ENCODE results near the gene CHAD.

- TF ChIP-seq POLR2AphosphoS5 (IDR thresholded peaks at IDR 0.05): no peak
- TF ChIP-seq CTCF (IDR thresholded peaks at IDR 0.05; ENCODE audit: poor library complexity, severe bottlenecking): no peak
- TF ChIP-seq EP300 (conservative IDR thresholded peaks at IDR 0.05; ENCODE audit: poor library complexity, severe bottlenecking): no peak
- no peak for TF ChIP-seq MXI1 (conservative IDR thresholded peaks at IDR 0.05; ENCODE audit: poor library complexity, severe bottlenecking)
Observed at GRCh38 chr17:50414808-50415207, 53.9 kb downstream of the CHAD start.

All from neural cell (in vitro differentiated cells).